ENCODE data around the gene HLA-DMA.
"Not testable (repeated sequence)": the region's sequence is repeated elsewhere in the genome, so short reads cannot be mapped to it uniquely, and the experiment has no call there.

HLA-DMA gene

DNA sequence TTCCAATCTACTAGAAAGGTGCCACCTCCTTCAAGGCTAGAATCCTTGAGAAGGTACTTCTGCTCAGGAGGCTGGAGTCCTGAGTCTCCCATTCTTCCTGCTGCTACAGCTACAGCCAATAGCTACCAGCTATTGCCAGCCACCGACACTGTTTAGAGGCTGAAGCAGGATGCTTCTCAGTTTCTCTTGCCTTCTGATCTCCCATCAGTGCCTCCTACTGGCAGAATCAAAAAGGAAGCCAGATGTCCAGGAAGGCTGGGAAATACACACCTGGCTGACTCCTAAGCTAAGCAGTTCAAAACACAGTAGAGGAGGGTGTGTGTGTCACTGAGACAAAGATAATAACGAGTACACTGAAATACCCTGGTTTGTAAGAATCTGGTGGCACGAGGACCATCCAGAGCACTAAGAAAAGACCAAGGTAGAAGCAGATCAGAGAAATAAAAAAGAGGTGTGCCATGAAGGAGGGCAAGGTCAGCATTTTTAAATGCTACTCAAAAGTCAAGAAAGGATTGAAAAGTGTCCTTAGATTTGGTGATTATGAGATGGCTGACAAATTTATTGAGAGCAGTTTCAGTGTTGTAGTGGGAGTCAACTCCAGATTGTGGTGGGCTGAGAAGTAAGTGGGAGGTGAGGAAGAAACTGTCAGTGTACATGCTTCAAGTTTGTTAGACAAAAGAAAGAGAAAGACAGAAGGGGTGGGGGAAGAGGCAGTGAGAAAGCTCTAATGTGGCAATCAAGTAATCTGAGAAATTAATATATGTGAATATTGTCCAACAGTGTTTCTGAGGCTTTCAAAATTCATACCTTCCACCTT lies 2.3 kb upstream of the HLA-DMA start:
- H3K4me3 ChIP-seq (ENCODE audit: low read length) = no peak overlapping the region
- H3K36me3 ChIP-seq (ENCODE audit: insufficient read depth, low read length) = no peaks in the 10 kb centered on the region
- no peaks in the 10 kb centered on the region for H3K9me3 ChIP-seq (ENCODE audit: low read length)
- no peak overlapping the region for H2AFZ ChIP-seq (ENCODE audit: low read depth, low read length)
- no peaks in the 10 kb centered on the region for H3K4me1 ChIP-seq (ENCODE audit: insufficient read depth, low read length)
- H3K27me3 ChIP-seq (ENCODE audit: insufficient read depth, low read length) = no peaks in the 10 kb centered on the region

DNA sequence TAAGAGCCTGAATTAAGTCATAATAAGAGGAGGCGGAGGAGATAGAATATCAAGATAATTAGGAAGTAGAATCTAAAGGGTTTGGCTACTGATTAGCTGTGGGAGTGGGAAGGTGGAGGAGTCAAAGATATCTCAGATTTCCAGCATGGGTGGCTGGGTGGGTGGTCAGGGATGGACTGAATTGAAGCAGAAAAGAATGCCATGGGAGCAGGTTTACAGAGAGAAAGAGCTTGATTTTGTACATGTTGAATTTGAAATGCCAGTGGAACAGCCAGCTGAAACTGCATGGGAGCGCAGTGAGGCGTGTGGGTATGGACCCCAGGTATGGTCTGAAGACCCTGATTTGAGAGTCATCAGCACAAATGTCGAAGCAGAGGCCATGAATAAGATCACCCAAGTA lies 1.4 kb upstream of the HLA-DMA start:
- Histone ChIP-seq H3K9me3 (ENCODE audit: low read length) (no peaks in the 10 kb centered on the region), H3K27me3 (ENCODE audit: insufficient read depth, low read length) (no peaks in the 10 kb centered on the region)

DNA sequence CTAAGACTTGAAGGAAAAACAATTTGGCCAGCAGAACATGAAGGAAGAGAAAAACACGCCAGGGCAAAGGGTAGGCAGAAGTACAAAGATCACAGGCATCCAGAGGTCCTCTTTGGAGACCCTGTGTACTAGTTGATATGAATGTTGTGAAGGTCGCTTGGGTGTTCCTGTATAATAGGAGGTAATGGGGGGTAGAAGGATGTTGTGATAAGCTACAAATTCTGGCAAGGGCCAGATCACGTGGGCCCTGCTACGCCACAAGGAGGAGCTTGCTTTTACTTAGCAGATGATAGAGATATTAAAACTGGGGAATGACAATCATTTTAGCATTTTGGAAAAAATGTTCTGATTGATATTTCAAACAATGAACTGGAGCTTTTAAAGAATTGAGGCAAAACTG lies 878 bp upstream of the HLA-DMA start:
- no peaks in the 10 kb centered on the region for H3K27me3 ChIP-seq (ENCODE audit: insufficient read depth, low read length)
- no peaks in the 10 kb centered on the region for H3K9me3 ChIP-seq (ENCODE audit: low read length)
- no peaks in the 10 kb centered on the region for H3K4me1 ChIP-seq (ENCODE audit: insufficient read depth, low read length)
- no peak overlapping the region for H3K4me3 ChIP-seq (ENCODE audit: low read length)
- no peaks in the 10 kb centered on the region for H3K36me3 ChIP-seq (ENCODE audit: insufficient read depth, low read length)
- no peak overlapping the region for H2AFZ ChIP-seq (ENCODE audit: low read depth, low read length)

More for the DNA sequence above, 1.4 kb upstream of the HLA-DMA start:
- Histone ChIP-seq H3K4me3 (ENCODE audit: low read length) (no peak overlapping the region), H3K36me3 (ENCODE audit: insufficient read depth, low read length) (no peaks in the 10 kb centered on the region), H2AFZ (ENCODE audit: low read depth, low read length) (no peak overlapping the region), H3K4me1 (ENCODE audit: insufficient read depth, low read length) (no peaks in the 10 kb centered on the region)

DNA sequence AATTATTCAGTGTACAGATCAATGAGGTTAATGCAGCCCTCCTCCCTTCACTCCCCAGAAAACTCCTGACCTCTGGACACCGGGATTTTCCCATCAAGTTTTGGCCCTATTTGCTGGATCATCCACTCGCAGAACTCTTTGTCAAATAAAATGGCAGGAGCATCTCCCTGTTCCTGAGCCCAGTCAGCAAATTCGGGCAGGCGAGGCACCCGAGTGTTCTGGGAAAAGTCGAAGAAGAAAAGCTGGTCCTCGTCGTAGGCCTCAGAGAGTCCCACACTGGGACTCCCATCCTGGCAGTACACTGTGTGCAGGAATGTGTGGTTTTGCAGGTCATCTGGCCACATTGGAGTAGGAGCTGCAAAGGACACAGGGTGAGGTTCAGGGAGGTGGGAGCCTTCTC lies 2.4 kb downstream of the HLA-DMA start:
- Histone ChIP-seq H3K9me3 (ENCODE audit: low read length) (no peaks in the 10 kb centered on the region), H2AFZ (ENCODE audit: low read depth, low read length) (no peak overlapping the region), H3K4me1 (ENCODE audit: insufficient read depth, low read length) (no peaks in the 10 kb centered on the region), H3K4me3 (ENCODE audit: low read length) (no peak overlapping the region), H3K27me3 (ENCODE audit: insufficient read depth, low read length) (no peaks in the 10 kb centered on the region), H3K36me3 (ENCODE audit: insufficient read depth, low read length) (no peaks in the 10 kb centered on the region)

DNA sequence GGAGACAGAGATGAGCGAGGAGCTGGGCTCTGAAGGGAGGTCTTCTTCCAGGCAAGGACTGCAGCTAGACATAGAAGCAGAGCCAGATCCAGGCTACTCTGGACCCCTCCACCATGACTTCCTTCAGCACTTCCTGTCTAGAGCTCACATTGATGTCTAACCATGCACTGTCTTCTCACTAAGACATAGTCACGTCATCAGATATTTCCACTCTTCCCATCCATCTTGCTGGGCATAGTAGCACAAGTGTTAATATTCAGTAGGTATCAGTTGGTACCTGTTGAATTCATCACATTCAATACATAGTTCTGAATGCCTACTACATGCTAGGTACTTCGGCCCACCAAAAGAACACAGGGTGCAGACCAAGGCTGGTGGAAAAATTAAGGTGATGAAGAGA lies 2.9 kb downstream of the HLA-DMA start:
- H3K36me3 ChIP-seq (ENCODE audit: insufficient read depth, low read length) = no peaks in the 10 kb centered on the region

DNA sequence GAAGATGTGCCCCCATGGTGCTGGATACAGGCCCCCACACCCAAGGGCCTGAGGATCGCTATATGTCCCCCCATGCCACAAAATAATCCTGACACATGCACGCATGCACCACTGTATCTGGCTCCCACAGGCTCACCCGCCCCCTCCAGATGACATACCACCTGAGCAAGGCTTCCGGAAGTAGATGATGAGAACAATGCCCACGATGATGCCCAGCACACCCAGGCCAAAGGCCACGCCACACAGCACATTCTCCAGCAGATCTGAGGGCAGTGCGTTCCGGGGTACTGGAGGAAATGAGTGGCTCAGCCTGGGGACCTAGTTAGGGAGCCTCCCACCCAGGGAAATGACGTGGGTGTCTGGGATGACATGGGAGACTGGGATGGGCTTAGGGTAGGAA lies 3.8 kb downstream of the HLA-DMA start:
- no peaks in the 10 kb centered on the region for H3K9me3 ChIP-seq (ENCODE audit: low read length)
- peaks cover 7% of the 10 kb centered on the region for H3K27me3 ChIP-seq (ENCODE audit: insufficient read depth, low read length)
- no peaks in the 10 kb centered on the region for H3K4me1 ChIP-seq (ENCODE audit: insufficient read depth, low read length)
- no peak overlapping the region for H2AFZ ChIP-seq (ENCODE audit: low read depth, low read length)
- H3K4me3 ChIP-seq (ENCODE audit: low read length) = no peak overlapping the region
- no peaks in the 10 kb centered on the region for H3K36me3 ChIP-seq (ENCODE audit: insufficient read depth, low read length)

More for the DNA sequence above, 2.9 kb downstream of the HLA-DMA start:
- Histone ChIP-seq H3K4me3 (ENCODE audit: low read length) (no peak overlapping the region), H3K4me1 (ENCODE audit: insufficient read depth, low read length) (no peaks in the 10 kb centered on the region), H3K9me3 (ENCODE audit: low read length) (no peaks in the 10 kb centered on the region), H3K27me3 (ENCODE audit: insufficient read depth, low read length) (no peaks in the 10 kb centered on the region), H2AFZ (ENCODE audit: low read depth, low read length) (no peak overlapping the region)

DNA sequence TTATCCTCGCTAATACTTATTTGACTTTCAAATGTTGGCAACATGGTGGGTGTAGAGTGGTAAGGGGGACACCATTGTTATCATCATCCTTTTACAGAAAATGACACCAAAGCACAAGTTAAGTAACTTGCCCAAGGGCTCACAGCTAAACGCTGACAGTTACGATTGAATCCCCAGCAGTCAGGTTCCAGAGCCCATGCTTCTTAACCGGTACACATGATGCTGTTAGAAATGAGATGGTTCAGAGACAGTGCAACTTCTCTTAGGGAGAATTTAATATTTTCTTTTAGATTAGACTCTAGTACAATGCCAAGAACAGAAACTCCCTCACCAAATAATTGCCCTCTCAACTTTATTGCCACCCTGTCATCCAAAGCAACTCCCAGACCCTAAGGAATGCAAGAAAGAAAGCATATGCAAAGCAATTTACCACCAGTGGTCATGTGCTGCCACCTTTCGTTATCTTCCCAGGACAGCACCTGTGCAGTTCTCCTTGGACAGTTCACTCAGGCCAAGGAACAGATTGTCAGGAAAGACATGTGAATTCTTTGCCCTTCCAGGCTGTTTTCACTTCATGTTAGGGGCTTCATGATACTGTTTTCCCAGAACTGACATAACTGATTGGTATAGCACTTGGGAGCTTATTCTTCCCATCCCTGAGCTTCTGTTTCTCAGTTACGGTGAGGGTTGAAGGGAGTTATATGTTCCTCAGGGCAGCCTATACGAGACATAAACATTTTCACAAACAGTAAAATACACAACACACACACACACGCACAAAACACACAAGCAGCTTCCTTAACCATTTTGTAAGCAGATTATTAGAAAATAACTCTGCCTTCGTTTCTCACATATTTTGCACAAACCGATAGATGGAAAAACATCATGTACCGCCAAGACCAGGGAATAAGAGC lies 5.1 kb downstream of the HLA-DMA start:
- no peaks in the 10 kb centered on the region for H3K36me3 ChIP-seq (ENCODE audit: insufficient read depth, low read length)
- H3K27me3 ChIP-seq (ENCODE audit: insufficient read depth, low read length) = peaks cover 7% of the 10 kb centered on the region
- H3K4me3 ChIP-seq (ENCODE audit: low read length) = no peak overlapping the region
- H3K9me3 ChIP-seq (ENCODE audit: low read length) = no peaks in the 10 kb centered on the region
- H2AFZ ChIP-seq (ENCODE audit: low read depth, low read length) = no peak overlapping the region
- H3K4me1 ChIP-seq (ENCODE audit: insufficient read depth, low read length) = no peaks in the 10 kb centered on the region

DNA sequence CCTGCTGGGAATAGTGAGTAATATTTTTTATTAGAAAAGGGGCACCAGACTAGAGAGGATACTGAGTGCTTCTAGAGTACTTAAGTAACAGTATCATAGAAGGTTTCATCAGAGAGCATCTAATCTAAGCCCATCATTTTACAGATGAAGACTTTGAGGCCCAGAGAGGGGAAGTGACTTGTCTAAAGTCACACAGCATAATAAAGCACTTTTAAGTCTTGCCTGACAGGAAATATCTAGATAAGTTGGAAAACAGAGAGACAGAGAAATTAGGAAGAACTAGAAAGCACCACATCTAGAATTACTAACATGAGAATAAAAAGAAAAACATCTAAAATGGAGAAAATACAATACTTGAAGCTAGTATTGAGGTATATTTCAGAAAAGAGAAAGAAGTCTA lies 6.0 kb downstream of the HLA-DMA start:
- Histone ChIP-seq H3K4me1 (ENCODE audit: insufficient read depth, low read length) (no peaks in the 10 kb centered on the region), H2AFZ (ENCODE audit: low read depth, low read length) (no peak overlapping the region), H3K4me3 (ENCODE audit: low read length) (no peak overlapping the region), H3K9me3 (ENCODE audit: low read length) (no peaks in the 10 kb centered on the region), H3K36me3 (ENCODE audit: insufficient read depth, low read length) (no peaks in the 10 kb centered on the region), H3K27me3 (ENCODE audit: insufficient read depth, low read length) (peaks cover 10% of the 10 kb centered on the region)

DNA sequence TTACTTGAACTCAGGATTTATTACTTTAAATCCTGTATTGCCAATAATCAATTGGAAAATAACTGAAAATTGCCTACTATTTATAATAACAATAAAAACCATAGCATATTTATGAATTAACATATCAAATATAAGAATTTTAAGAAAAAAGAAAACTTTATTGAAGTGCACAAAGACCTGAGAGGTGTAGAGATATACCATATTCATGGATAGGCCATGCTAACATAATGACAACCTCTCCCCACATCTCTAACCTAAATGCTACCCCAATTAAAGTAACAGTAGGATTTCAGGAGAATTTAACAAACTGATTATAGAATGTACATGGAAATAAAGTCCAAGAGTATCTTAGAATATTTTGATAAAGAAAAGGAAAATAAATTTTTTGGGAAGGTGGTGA lies 6.9 kb downstream of the HLA-DMA start:
- Histone ChIP-seq H3K36me3 (ENCODE audit: insufficient read depth, low read length) (no peaks in the 10 kb centered on the region), H3K4me1 (ENCODE audit: insufficient read depth, low read length) (no peaks in the 10 kb centered on the region), H2AFZ (ENCODE audit: low read depth, low read length) (no peak overlapping the region), H3K9me3 (ENCODE audit: low read length) (no peaks in the 10 kb centered on the region), H3K4me3 (ENCODE audit: low read length) (no peak overlapping the region), H3K27me3 (ENCODE audit: insufficient read depth, low read length) (peaks cover 11% of the 10 kb centered on the region)

DNA sequence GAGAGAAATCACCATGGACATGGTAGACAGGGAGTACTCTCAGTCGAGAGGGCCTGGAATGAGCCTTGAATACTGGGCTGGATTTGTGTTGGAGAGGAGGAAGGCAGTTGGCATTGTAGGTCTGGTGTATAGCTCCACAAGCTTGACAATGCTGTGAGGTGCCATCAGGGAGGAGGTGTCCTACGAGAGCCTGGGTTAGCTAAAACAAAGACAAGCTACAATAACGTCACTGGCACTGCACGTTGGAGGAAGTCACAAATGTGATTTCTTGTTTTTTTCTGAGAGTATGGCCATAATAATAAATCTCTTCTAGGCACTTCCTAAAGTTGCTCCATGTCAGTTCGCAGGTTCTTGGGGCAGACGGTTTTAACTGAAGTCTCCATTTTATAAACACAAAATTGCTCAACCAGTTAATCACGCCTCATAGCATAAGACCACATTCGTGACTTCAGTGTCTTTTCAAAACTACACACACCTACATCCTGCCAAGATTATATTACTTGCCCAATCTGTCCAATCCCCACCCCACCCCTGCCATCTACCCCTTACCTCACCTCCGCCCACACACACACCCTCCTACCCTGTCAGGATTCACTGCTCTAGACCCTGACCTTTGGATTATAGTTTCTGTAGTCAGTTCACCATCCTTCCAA lies 7.7 kb downstream of the HLA-DMA start:
- H3K9me3 ChIP-seq (ENCODE audit: low read length) = no peaks in the 10 kb centered on the region
- no peaks in the 10 kb centered on the region for H3K36me3 ChIP-seq (ENCODE audit: insufficient read depth, low read length)

DNA sequence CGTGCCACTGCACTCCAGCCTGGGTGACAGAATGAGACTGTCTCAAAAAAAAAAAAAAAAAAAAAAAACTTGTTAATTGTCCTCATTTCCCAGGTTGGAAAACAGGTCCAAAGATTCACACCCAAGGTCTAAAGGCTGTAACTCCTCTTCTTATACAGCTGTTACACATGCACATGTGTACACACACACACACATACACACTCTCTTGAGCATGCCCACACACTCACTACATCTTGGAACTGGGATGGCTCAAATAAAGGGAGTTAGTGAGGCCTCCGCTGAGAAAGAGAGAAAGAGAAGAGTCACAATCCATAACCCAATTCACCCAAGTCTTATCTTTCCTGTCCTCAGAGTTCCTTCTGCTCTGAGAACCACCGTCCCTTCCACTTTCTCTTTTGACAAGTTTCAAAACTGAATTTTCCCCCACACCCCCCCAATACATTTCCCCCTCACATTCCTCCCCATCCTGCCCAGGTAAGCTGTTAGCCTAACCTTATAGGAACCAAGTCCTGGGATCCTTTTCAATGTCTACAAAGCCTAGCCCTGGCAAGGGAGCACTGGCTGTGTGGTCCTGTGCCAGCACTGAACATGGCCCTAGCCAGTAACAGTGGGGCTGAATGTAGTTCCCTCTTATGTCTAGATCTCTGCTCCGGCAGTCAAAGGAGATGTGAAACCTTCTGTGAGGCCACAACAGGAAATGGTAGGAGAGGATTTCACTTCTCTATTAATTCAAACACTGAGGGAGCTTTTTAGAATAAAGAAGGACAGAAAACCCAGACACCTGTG lies 8.8 kb downstream of the HLA-DMA start:
- Histone ChIP-seq H3K4me1 (ENCODE audit: insufficient read depth, low read length) (no peaks in the 10 kb centered on the region), H3K36me3 (ENCODE audit: insufficient read depth, low read length) (no peaks in the 10 kb centered on the region), H3K4me3 (ENCODE audit: low read length) (no peak overlapping the region), H3K9me3 (ENCODE audit: low read length) (no peaks in the 10 kb centered on the region), H2AFZ (ENCODE audit: low read depth, low read length) (no peak overlapping the region), H3K27me3 (ENCODE audit: insufficient read depth, low read length) (peaks cover 11% of the 10 kb centered on the region)

More for the DNA sequence above, 7.7 kb downstream of the HLA-DMA start:
- Histone ChIP-seq H3K4me1 (ENCODE audit: insufficient read depth, low read length) (no peaks in the 10 kb centered on the region), H3K27me3 (ENCODE audit: insufficient read depth, low read length) (peaks cover 11% of the 10 kb centered on the region), H3K4me3 (ENCODE audit: low read length) (no peak overlapping the region), H2AFZ (ENCODE audit: low read depth, low read length) (no peak overlapping the region)

DNA sequence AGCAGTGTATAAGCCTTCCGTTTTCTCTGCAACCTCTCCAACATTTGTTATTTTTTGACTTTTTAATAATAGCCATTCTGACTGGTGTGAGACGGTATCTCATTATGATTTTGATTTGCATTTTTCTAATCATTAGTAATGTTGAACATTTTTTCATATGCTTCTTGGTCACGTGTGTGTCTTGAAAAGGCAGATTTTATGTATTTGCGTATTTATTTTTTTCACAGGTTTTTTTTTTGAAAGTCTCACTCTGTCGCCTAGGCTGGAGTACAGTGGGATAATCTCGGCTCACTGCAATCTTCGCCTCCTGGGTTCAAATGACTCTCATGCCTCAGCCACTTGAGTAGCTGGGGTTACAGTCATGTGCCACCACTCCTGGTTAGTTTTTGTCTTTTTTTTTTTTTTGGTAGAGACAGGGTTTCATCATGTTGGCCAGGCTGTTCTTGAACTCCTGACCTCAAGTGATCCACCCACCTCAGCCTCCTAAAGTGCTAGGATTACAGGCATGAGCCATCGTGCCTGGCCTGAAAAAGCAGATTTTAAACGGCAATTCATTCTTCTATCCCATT lies 10.3 kb downstream of the HLA-DMA start:
- not testable (repeated sequence) for H3K4me1 ChIP-seq (ENCODE audit: insufficient read depth, low read length); H3K36me3 ChIP-seq (ENCODE audit: insufficient read depth, low read length); H3K9me3 ChIP-seq (ENCODE audit: low read length); H2AFZ ChIP-seq (ENCODE audit: low read depth, low read length); H3K4me3 ChIP-seq (ENCODE audit: low read length)
- peaks cover 17% of the 10 kb centered on the region for H3K27me3 ChIP-seq (ENCODE audit: insufficient read depth, low read length)

All from neuron (in vitro differentiated cells).